K562 (cell line): ENCODE measurements around the gene PTPRU. TPM values are rescaled to one million over a fixed set of nuclear protein-coding genes. Genes with fewer than 3 reads are reported as not detected.
A peak's percentile ranks its signal among the peaks of the same experiment; 100 is the strongest.

Experiments
- DNMT1 ChIP-seq: fragments of 450-650 bp; IDR thresholded peaks from 2 replicates; pipeline ENCODE4 v1.6.1; 2016; ENCODE audit warnings: antibody characterized with exemption, mild to moderate bottlenecking
- FOXA3 ChIP-seq, 2 experiments: fragments of 450-650 bp in 1 of 2; sonication (generic) in 1 of 2; formaldehyde crosslinking; IDR thresholded peaks in 1 of 2; conservative IDR thresholded peaks in 1 of 2; 2 replicates each; pipeline versions ENCODE4 v1.4.0 to v1.8.0; 2020 to 2022; ENCODE audit warnings: mild to moderate bottlenecking in 2 of 2, missing genetic modification reagents in 1 of 2
- HDGF ChIP-seq: fragments of 450-650 bp; IDR thresholded peaks from 2 replicates; pipeline ENCODE4 v1.6.1; 2016
- HNRNPLL ChIP-seq: fragments of 200-400 bp; formaldehyde crosslinking; IDR thresholded peaks from 2 replicates; pipeline ENCODE4 v1.6.1; 2017; ENCODE audit warnings: low read length, low read depth, mild to moderate bottlenecking; ENCODE audit not compliant: poor library complexity, severe bottlenecking
- MTA3 ChIP-seq: fragments of 450-650 bp; formaldehyde crosslinking; IDR thresholded peaks from 2 replicates; pipeline ENCODE4 v1.6.1; 2017; ENCODE audit warnings: mild to moderate bottlenecking, borderline replicate concordance
- MYC ChIP-seq, 2 experiments: fragments of 250-450 bp in 1 of 2; sonication (Bioruptor Pico) in 1 of 2; IDR thresholded peaks; 2 replicates each; pipeline versions ENCODE4 v1.5.1 to v1.6.1; 2012 to 2021; ENCODE audit warnings: low read depth in 2 of 2, borderline replicate concordance in 1 of 2, improper control_type of control experiment in 1 of 2, low read length in 1 of 2, mild to moderate bottlenecking in 1 of 2, moderate library complexity in 1 of 2
- RBM39 ChIP-seq: fragments of 200-400 bp; formaldehyde crosslinking; optimal IDR thresholded peaks from 2 replicates; pipeline ENCODE3; 2018; ENCODE audit warnings: low read depth, low read length
- RFX1 ChIP-seq: fragments of 450-650 bp; IDR thresholded peaks from 2 replicates; pipeline ENCODE4 v1.6.1; 2016; ENCODE audit warnings: mild to moderate bottlenecking, moderate library complexity
- SMAD3 ChIP-seq: fragments of 450-650 bp; formaldehyde crosslinking; conservative IDR thresholded peaks from 2 replicates; pipeline ENCODE4 v1.4.0; 2020; ENCODE audit warnings: mild to moderate bottlenecking
- ZNF133 ChIP-seq: fragments of 250-450 bp; sonication (Bioruptor Pico); IDR thresholded peaks from 2 replicates; pipeline ENCODE4 v1.4.0; 2020; ENCODE audit warnings: mild to moderate bottlenecking
- ZNF239 ChIP-seq: fragments of 250-450 bp; sonication (Bioruptor Pico); IDR thresholded peaks from 2 replicates; pipeline ENCODE4 v1.4.0; 2020; ENCODE audit warnings: mild to moderate bottlenecking
- ZNF436 ChIP-seq: fragments of 250-450, 450-650 bp; sonication (Bioruptor Pico); formaldehyde crosslinking; IDR thresholded peaks from 2 replicates; pipeline ENCODE4 v1.7.0; 2020; ENCODE audit warnings: mild to moderate bottlenecking
- ZNF507 ChIP-seq: conservative IDR thresholded peaks from 2 replicates; pipeline ENCODE4 v1.6.1; 2017; ENCODE audit warnings: missing genetic modification characterization, missing compliant biosample characterization
- ZNF766 ChIP-seq: fragments of 200-800 bp; sonication (Bioruptor generic); conservative IDR thresholded peaks from 2 replicates; pipeline ENCODE4 v1.6.1; 2016; ENCODE audit warnings: missing genetic modification characterization, missing compliant biosample characterization
- polyA plus RNA-seq, 8 experiments: library from polyadenylated mRNA; depleted of rRNA in 4 of 8; stranded (reverse) in 5 of 8; unstranded in 3 of 8; fragments of >200 nt; fragmentation: Nextera tagmentation in 2 of 8; fragmentation: Illumina TruSeq in 1 of 8; extraction: Ambion mirVana in 2 of 8; extraction: Trizol in 1 of 8; gene quantifications; 2 replicates each; pipeline versions ENCODE4 v1.2.1 to v1.2.3, GENCODE V29; 2011 to 2014; ENCODE audit warnings: inconsistent platforms in 1 of 8, missing spikeins in 1 of 8
- total RNA-seq, 7 experiments: library from RNA; depleted of rRNA in 6 of 7; stranded (reverse); fragments of >200 nt in 6 of 7; fragmentation: Illumina TruSeq in 2 of 7; extraction: Trizol in 2 of 7; gene quantifications; 2 replicates each; pipeline versions ENCODE4 v1.2.1 to v1.2.3, GENCODE V29; 2011 to 2021; ENCODE audit warnings: low replicate concordance in 1 of 7
- TF ChIP-seq, protein P1 (sequence below): fragments of 450-650 bp; conservative IDR thresholded peaks from 2 replicates; pipeline ENCODE4 v1.6.1; 2016; ENCODE audit warnings: missing genetic modification characterization, low read depth, mild to moderate bottlenecking, control low read depth, missing compliant biosample characterization
- TF ChIP-seq, protein P2 (sequence below): fragments of 250-450 bp; sonication (Bioruptor Pico); IDR thresholded peaks from 2 replicates; pipeline ENCODE4 v1.9.0; 2021; ENCODE audit warnings: mild to moderate bottlenecking, inconsistent platforms
- TF ChIP-seq, protein P3 (sequence below): fragments of 450-650 bp; IDR thresholded peaks from 2 replicates; pipeline ENCODE4 v1.6.1; 2018; ENCODE audit not compliant: partially characterized antibody

PTPRU gene
- total and polyA plus RNA-seq, 9 of the 15 experiments (the other 6 are each of a cell fraction or from before 2014, with no cell fraction given): 0.01 to 2.9 (median 1.0) TPM

DNA sequence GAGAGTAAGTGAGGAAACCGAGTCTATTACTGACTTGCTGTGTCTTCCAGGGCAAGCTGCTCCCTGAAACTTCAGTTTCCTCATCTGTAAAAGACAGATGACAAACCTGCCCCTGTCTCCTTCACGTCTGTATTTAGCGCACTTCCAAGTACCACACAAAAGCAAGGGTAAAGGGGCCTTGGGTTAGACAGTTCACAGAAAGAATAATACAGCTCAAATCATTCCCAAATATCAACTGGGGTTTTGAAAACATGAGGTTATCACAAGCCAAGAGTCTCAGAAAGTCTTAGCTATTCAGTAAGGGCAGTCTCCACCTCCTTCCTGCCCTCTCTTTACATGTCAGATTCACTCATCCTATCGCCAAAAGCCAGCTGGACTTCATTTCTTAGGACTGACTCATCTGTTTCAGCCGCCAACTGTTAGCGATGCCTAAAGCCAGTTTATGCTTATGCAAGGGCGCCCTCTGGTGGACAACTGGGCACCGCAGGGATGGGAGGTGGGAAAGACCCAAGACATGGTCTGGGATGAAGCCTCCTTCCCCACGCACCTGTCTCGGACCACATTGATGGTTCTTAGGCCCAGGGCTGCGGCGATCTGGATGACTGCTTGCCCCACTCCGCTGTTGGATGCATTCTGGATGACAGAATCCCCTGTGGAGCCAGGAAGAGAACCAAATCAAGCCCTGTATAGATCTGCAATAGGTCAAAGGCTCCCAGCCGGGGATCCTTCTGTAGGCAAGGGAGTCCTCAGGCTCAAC, 33.6 kb upstream of the PTPRU start (continued):
- TF ChIP-seq RBM39 (no peak), RFX1 (no peak), FOXA3 (CRISPR knock-in tag; conservative IDR thresholded peaks at IDR 0.05 in 1 of 2, IDR thresholded peaks at IDR 0.05 in 1 of 2) (no peak), MTA3 (0 out of 2 replicates have a peak, but pooled peaks have one; percentile 74), MYC (IDR thresholded peaks at IDR 0.05; ENCODE audit: low read depth, low read length) (peak; percentile 71), MYC (CRISPR knock-in tag; IDR thresholded peaks at IDR 0.05; ENCODE audit: borderline replicate concordance, low read depth) (no peak), DNMT1 (no peak), ZNF436 (no peak), ZNF239 (CRISPR knock-in tag) (0 out of 2 replicates have a peak, but pooled peaks have one; percentile 45), HDGF (no peak), ZNF133 (no peak), ZNF507 (tag) (no peak), HNRNPLL (no peak), SMAD3 (no peak; the same call in 1 of the 2 replicates), ZNF766 (CRISPR knock-in tag) (peak; percentile 31; the same call in 1 of the 2 replicates)
- TF ChIP-seq, protein P1, sequence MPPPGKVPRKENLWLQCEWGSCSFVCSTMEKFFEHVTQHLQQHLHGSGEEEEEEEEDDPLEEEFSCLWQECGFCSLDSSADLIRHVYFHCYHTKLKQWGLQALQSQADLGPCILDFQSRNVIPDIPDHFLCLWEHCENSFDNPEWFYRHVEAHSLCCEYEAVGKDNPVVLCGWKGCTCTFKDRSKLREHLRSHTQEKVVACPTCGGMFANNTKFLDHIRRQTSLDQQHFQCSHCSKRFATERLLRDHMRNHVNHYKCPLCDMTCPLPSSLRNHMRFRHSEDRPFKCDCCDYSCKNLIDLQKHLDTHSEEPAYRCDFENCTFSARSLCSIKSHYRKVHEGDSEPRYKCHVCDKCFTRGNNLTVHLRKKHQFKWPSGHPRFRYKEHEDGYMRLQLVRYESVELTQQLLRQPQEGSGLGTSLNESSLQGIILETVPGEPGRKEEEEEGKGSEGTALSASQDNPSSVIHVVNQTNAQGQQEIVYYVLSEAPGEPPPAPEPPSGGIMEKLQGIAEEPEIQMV (tag): no peak
- TF ChIP-seq, protein P2, sequence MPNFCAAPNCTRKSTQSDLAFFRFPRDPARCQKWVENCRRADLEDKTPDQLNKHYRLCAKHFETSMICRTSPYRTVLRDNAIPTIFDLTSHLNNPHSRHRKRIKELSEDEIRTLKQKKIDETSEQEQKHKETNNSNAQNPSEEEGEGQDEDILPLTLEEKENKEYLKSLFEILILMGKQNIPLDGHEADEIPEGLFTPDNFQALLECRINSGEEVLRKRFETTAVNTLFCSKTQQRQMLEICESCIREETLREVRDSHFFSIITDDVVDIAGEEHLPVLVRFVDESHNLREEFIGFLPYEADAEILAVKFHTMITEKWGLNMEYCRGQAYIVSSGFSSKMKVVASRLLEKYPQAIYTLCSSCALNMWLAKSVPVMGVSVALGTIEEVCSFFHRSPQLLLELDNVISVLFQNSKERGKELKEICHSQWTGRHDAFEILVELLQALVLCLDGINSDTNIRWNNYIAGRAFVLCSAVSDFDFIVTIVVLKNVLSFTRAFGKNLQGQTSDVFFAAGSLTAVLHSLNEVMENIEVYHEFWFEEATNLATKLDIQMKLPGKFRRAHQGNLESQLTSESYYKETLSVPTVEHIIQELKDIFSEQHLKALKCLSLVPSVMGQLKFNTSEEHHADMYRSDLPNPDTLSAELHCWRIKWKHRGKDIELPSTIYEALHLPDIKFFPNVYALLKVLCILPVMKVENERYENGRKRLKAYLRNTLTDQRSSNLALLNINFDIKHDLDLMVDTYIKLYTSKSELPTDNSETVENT (CRISPR knock-in tag): no peak
- TF ChIP-seq, protein P3, sequence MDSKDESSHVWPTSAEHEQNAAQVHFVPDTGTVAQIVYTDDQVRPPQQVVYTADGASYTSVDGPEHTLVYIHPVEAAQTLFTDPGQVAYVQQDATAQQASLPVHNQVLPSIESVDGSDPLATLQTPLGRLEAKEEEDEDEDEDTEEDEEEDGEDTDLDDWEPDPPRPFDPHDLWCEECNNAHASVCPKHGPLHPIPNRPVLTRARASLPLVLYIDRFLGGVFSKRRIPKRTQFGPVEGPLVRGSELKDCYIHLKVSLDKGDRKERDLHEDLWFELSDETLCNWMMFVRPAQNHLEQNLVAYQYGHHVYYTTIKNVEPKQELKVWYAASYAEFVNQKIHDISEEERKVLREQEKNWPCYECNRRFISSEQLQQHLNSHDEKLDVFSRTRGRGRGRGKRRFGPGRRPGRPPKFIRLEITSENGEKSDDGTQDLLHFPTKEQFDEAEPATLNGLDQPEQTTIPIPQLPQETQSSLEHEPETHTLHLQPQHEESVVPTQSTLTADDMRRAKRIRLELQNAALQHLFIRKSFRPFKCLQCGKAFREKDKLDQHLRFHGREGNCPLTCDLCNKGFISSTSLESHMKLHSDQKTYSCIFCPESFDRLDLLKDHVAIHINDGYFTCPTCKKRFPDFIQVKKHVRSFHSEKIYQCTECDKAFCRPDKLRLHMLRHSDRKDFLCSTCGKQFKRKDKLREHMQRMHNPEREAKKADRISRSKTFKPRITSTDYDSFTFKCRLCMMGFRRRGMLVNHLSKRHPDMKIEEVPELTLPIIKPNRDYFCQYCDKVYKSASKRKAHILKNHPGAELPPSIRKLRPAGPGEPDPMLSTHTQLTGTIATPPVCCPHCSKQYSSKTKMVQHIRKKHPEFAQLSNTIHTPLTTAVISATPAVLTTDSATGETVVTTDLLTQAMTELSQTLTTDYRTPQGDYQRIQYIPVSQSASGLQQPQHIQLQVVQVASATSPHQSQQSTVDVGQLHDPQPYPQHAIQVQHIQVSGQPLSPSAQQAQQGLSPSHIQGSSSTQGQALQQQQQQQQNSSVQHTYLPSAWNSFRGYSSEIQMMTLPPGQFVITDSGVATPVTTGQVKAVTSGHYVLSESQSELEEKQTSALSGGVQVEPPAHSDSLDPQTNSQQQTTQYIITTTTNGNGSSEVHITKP: peak; percentile 62
